NCI-H1105 (cell line): ENCODE measurements around the gene OR2M2.

Experiments
- DNase-seq: peaks from one replicate; lab custom pipeline; 2025; lab: John Stamatoyannopoulos, UW

OR2M2 gene

DNA sequence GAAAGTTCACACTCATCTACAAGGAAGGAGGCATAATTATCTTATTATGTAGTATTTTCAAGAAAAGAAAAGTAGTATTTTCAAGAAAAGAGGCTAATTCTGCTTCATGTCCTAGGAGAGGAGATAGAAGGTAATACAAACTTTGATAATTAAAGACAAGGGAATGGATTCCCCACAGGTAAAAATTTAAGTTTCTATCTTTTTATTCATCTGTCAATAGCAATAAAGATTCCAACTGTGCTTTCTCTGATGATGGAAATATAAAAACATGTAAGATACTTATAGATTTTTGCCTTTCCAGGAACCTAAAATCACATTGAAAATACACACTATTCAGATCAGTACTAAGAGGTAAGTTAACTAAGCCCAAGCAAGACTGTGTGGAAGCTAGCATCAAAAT, at the start of gene OR2M2:
Gene OR2M2, plus strand, starts transcription at position 301 of the 400 bp plus-strand sequence. CDS start 5,165 bp downstream, outside the sequence.
- DNase-seq = no peak

DNA sequence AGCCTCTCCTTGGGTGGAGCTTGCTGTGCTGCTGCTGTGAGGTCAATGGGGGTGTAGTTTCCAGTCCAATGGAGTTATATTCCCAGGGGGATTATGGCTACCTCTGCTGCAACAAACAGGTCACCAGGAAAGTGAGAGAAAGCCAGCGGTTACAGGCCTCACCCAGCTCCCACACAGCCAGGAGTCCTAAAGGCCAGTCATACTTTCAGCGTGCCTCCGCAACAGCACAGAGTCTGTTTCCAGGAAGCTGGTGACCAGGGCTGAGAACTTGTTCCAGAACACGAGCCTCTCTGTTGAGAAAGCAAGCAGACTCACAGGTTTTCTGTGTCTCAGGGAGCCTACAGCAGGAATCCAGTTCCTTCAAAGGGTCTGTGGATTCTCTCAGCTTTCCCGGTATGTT, 47.0 kb upstream of the OR2M2 start:
- no peak for DNase-seq

- DNase-seq = no peak
Observed at GRCh38 chr1:248136811-248137210, 37.8 kb upstream of the OR2M2 start.

DNA sequence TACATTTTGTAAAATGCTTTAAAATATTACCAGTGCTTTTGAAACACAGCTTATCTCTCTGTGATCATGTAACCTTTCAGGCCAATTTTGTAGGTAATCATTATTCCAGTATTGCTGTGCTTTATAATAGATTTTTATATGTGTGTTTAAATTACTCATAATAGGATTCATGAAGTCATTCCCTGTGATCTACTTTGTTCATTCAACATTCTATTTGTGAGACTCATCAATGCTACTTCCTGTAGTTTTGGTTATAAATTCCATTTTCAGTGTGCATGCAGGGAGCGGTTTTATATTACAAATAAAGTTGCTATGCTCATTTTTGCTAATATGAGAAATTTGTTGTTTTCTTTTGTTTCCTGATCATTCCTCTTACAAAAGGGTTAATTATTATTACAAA, 33.8 kb upstream of the OR2M2 start:
- no peak for DNase-seq

- no peak for DNase-seq
Observed at GRCh38 chr1:248143311-248143710, 31.3 kb upstream of the OR2M2 start.

- DNase-seq = no peak
Observed at GRCh38 chr1:248144513-248145198, 30.0 kb upstream of the OR2M2 start, which contains the start of gene OR2M5. Gene OR2M5, plus strand, starts transcription at chr1:248145148. Its CDS starts 0 bp downstream, at chr1:248145148.

- no peak for DNase-seq
Observed at GRCh38 chr1:248152056-248152827, 22.4 kb upstream of the OR2M2 start.

- no peak for DNase-seq
Observed at GRCh38 chr1:248155927-248156326, 18.7 kb upstream of the OR2M2 start.

DNA sequence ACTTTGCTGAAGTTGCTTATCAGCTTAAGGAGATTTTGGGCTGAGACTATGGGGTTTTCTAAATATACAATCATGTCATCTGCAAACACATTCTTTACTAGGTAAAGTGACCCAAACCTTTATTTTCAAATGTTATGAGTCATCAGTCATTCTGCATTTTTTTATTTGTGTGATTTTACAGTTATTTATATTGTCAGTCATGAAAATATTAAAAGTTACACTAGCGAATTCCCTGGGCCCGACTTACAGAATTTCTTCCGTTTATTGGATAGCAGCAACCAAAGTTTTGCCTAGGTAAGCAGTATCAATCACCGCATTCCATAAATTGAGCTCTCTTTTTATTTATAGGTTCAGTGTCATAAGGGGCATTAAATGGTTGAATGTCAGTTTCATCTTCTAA, 15.9 kb upstream of the OR2M2 start:
- DNase-seq = no peak

DNA sequence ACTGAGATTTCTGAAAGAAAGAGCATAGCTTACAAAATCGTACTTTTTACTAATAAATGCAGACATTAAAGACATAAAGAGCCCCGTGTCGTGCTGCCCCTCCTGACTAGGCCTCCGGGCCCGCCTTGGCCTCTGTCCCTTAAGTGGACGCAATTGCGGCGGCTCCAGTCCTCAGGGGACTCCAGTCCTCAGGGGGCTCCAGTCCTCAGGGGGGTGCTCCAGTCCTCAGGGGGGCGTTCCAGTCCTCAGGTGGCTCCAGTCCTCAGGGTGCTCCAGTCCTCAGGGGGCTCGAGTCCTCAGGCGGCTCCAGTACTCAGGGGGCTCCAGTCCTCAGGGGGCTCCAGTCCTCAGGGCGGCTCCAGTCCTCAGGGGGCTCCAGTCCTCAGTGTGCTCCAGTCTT, 10.6 kb upstream of the OR2M2 start:
- DNase-seq = no peak

DNA sequence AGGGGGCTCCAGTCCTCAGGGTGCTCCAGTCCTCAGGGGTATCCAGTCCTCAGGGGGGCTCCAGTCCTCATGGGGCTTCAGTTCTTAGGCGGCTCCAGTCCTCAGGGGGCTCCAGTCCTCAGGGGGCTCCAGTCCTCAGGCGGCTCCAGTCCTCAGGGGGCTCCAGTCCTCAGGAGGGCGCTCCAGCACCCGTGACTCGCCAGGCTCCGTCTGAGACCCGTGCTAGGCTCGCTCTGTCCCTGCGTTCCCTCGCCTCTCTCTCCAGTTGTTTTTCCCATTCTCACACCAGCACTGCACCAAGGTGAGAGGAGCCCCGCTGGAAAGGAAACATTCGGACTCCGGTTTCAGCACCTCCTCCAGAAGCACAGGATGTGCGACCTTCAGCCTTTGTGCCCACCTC, 9.4 kb upstream of the OR2M2 start:
- no peak for DNase-seq

DNA sequence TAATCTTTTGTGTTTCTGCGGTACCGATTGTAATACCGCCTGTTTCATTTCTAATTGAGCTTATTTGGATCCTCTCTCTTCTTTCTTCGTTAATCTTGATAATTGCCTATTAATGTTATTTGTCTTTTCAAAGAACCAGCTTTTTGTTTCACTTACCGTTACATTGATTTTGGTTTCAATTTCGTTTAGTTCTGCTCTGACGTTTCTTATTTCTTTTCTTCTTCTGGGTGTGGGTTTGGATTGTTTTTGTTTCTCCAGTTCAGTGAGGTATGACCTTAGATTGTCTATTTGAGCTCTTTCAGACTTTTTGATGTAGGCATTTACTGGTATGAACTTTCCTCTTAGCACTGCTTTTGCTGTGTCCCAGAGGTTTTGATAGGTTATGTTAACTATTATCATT, 9.4 kb downstream of the OR2M2 start:
- DNase-seq = no peak

GRCh38 chr1:248187363-248187762, 12.7 kb downstream of the OR2M2 start:
- no peak for DNase-seq

GRCh38 chr1:248189026-248189425, 14.4 kb downstream of the OR2M2 start:
- DNase-seq = no peak

DNA sequence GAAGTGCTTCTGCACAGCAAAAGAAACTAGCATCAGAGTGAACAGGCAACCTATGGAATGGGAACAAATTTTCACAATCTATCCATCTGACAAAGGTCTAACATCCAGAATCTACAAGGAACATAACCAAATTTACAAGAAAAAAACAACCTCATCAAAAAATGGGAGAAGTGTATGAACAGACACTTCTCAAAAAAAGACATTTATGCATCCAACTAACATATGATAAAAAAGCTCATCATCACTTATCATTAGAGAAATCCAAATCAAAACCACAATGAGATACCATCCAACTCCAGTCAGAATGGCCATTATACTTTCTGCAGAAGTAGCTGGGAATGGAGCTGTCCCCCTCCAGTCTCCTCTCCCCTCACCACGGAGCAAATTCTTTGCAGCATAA, 19.5 kb downstream of the OR2M2 start:
- no peak for DNase-seq

DNA sequence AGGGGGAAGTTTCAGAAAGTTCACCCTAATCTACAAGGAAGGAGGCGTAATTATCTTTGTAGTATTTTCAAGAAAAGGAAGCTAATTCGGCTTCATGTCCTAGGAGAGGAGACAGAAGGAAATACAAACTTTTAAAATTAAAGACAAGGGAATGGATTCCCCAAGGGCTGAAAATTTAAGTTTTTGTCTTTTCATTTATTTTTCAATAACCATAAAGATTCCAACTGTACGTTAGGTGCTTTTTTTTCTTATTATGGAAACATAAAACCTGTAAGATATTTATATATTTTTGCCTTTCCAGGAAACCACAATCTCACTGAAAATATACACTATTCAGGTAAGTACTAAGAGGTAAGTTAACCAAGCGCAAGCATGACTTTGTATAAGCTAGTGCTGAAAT, 22.3 kb downstream of the OR2M2 start, which contains the start of gene OR2M3:
Gene OR2M3, plus strand, starts transcription at position 301 of the 400 bp plus-strand sequence. CDS start 5,803 bp downstream, outside the sequence.
- no peak for DNase-seq

DNA sequence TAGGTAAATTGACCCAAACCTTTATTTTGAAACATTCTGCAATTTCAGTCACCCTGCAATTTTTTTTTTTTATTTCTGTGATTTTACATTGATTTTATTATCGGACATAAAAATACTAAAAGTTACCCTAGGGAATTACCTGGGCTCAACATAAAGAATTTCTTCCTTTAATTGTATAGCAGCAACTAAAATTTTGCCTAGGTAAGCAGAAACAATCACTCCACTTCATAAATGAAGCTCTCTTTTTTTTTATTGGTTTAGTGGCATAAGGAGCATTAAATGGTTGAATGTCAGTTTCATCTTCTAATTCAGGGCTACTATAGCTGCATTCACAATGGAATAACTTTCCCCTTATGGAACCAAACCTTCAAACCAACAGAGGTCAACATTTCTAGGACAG, 41.3 kb downstream of the OR2M2 start:
- DNase-seq = no peak

DNA sequence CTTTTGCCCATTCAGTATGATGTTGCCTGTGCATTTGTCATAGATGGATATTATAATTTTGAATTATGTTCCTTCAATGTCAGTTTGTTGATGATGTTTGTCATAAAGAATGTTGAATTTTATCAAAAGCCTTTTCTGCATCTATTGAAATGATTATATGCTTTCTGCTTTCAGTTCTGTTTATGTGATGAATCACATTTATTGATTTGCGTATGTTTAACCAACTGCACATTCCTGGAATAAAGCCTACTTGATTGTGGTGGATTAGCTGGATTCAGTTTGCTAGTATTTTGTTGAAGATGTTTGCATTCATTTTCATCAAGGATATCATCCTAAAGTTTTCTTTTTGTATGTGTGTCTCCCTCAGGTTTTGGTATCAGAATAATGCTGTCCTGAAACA, 50.9 kb downstream of the OR2M2 start:
- DNase-seq = no peak

DNA sequence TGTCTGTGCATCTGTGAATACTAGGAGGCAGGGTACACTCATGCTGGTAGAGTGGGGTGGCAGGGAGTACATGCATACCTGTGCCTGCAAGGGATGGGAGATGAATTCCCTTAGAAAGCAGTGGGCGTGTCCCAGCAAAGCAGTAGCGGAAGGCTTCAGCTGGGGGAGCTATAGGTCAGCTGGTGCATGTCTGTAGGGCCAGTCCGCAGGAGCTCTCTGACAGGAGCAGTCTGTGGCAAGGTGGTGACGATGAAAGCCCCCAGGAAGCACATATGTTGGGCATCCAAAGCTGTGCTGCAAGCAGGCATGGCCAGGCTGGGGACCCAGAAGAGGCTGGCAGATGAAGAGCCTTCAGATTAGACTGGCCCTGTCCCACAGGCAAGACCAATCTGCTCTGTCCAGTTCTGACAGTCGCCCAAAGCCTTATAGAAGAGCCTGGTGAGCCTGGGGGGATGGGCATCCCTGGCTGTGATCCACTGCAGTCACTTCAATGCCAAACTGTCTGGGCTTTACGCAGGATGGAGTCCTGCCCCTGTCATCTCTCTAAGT, 54.8 kb downstream of the OR2M2 start:
- DNase-seq = no peak
